GM19395 (cell line): Measurements from ENCODE around the gene GIPC1.

Source experiments
- ATAC-seq: cut with Tn5 transposase; IDR thresholded peaks from one replicate; pipeline ENCODE4 v1.9.1; 2021; ENCODE audit warnings: mild to moderate bottlenecking, moderate library complexity; ENCODE audit not compliant: unreplicated experiment

Gene GIPC1

GRCh38 chr19:14441041-14441938, 54.6 kb downstream of the GIPC1 start:
- no peak for ATAC-seq

GRCh38 chr19:14440049-14440448, 55.9 kb downstream of the GIPC1 start:
- ATAC-seq: peak; percentile 93

GRCh38 chr19:14439014-14439413, 56.9 kb downstream of the GIPC1 start:
- no peak for ATAC-seq

- no peak for ATAC-seq
Observed at GRCh38 chr19:14437578-14438140, 58.3 kb downstream of the GIPC1 start.

- no peak for ATAC-seq
Observed at GRCh38 chr19:14435320-14436050, 60.4 kb downstream of the GIPC1 start.

GRCh38 chr19:14434543-14435319, 61.2 kb downstream of the GIPC1 start:
- ATAC-seq: no peak

- ATAC-seq: no peak
Observed at GRCh38 chr19:14433554-14434501, 62.1 kb downstream of the GIPC1 start.

- ATAC-seq: no peak
Observed at GRCh38 chr19:14432791-14433553, 63.0 kb downstream of the GIPC1 start, which contains the start of gene PKN1. PKN1 (plus strand) TSS chr19:14433306; CDS start chr19:14433522, 216 bp downstream.

- ATAC-seq: no peak
Observed at GRCh38 chr19:14430712-14431111, 65.2 kb downstream of the GIPC1 start.

GRCh38 chr19:14428882-14429416, 67.0 kb downstream of the GIPC1 start:
- ATAC-seq: no peak
